HEK293 (cell line): ENCODE measurements around the gene HAUS5.
"Not testable (repeated sequence)": the region's sequence is repeated elsewhere in the genome, so short reads cannot be mapped to it uniquely, and the experiment has no call there.

Experiments
- CTCF ChIA-PET: fragments of 350-600 bp; formaldehyde crosslinking; extraction: SDS; loops from one replicate; lab custom pipeline; 2021; ENCODE audit warnings: antibody characterized with exemption; lab: Yijun Ruan, JAX
- POLR2A ChIA-PET: fragments of 300-600 bp; formaldehyde crosslinking; extraction: SDS; loops from one replicate; lab custom pipeline; 2020; ENCODE audit warnings: antibody characterized with exemption, inconsistent platforms; lab: Yijun Ruan, JAX
- H3K27ac ChIP-seq: fragments of 200-500 bp; sonication (Bioruptor generic); 2 replicates; pipeline ENCODE4 v1.5.1; 2014; ENCODE audit warnings: low read depth, low read length, control low read depth, inconsistent platforms; ENCODE audit errors: extremely low read depth
- H3K36me3 ChIP-seq, 2 experiments: fragments of 200-500 bp in 1 of 2; sonication (Bioruptor generic) in 1 of 2; 1 replicate in 1 of 2; 2 replicates in 1 of 2; pipeline ENCODE4 v1.5.1; 2014 to 2017; ENCODE audit warnings: inconsistent platforms in 2 of 2, low read length in 2 of 2; ENCODE audit not compliant: control insufficient read depth in 2 of 2, insufficient read depth in 1 of 2
- H3K4me1 ChIP-seq: fragments of 200-500 bp; sonication (Bioruptor generic); 2 replicates; pipeline ENCODE4 v1.5.1; 2014; ENCODE audit warnings: mild to moderate bottlenecking, low read length, inconsistent platforms; ENCODE audit not compliant: control insufficient read depth, insufficient read depth
- H3K4me3 ChIP-seq: 2 replicates; pipeline ENCODE4 v1.5.1; 2011; ENCODE audit warnings: low read depth, mild to moderate bottlenecking, control low read depth, low read length, moderate library complexity
- H3K9me3 ChIP-seq: fragments of 200-500 bp; sonication (Bioruptor generic); 2 replicates; pipeline ENCODE4 v1.5.1; 2014; ENCODE audit warnings: low read depth, low read length, inconsistent platforms; ENCODE audit not compliant: control insufficient read depth, insufficient read depth
- AEBP2 ChIP-seq: fragments of 450-650 bp; formaldehyde crosslinking; IDR thresholded peaks from 2 replicates; pipeline ENCODE4 v1.5.1; 2016; ENCODE audit warnings: missing biosample characterization, missing genetic modification characterization, borderline replicate concordance
- HOXC10 ChIP-seq: sonication (generic); formaldehyde crosslinking; IDR thresholded peaks from 2 replicates; pipeline ENCODE4 v1.8.1; 2023; ENCODE audit warnings: mild to moderate bottlenecking, missing genetic modification reagents
- PRDM1 ChIP-seq: fragments of 450-650 bp; formaldehyde crosslinking; IDR thresholded peaks from 2 replicates; pipeline ENCODE4; 2016; ENCODE audit warnings: missing biosample characterization, missing genetic modification characterization
- PRDM4 ChIP-seq: fragments of 450-650 bp; formaldehyde crosslinking; IDR thresholded peaks from 2 replicates; pipeline ENCODE4 v1.5.1; 2017; ENCODE audit warnings: missing biosample characterization, missing genetic modification characterization
- SCRT1 ChIP-seq: fragments of 450-650 bp; formaldehyde crosslinking; IDR thresholded peaks from 2 replicates; pipeline ENCODE4 v1.5.1; 2016; ENCODE audit warnings: missing biosample characterization, missing genetic modification characterization, borderline replicate concordance
- ZBTB11 ChIP-seq: fragments of 450-650 bp; formaldehyde crosslinking; conservative IDR thresholded peaks from 2 replicates; pipeline ENCODE4 v1.5.1; 2016; ENCODE audit warnings: low read depth, missing biosample characterization, missing genetic modification characterization
- ZBTB49 ChIP-seq: fragments of 450-650 bp; formaldehyde crosslinking; IDR thresholded peaks from 2 replicates; pipeline ENCODE4 v1.5.1; 2016; ENCODE audit warnings: missing biosample characterization, missing genetic modification characterization, low read depth
- ZBTB8A ChIP-seq: fragments of 450-650 bp; formaldehyde crosslinking; IDR thresholded peaks from 2 replicates; pipeline ENCODE4 v1.5.1; 2016; ENCODE audit warnings: missing biosample characterization, missing genetic modification characterization
- ZFP41 ChIP-seq: fragments of 450-650 bp; formaldehyde crosslinking; IDR thresholded peaks from 2 replicates; pipeline ENCODE4 v1.5.1; 2016; ENCODE audit warnings: missing biosample characterization, missing genetic modification characterization, borderline replicate concordance
- ZNF155 ChIP-seq: fragments of 450-650 bp; formaldehyde crosslinking; IDR thresholded peaks from 2 replicates; pipeline ENCODE4 v1.5.1; 2016; ENCODE audit warnings: missing biosample characterization, missing genetic modification characterization
- ZNF280C ChIP-seq: fragments of 450-650 bp; formaldehyde crosslinking; IDR thresholded peaks from 2 replicates; pipeline ENCODE4 v1.5.1; 2016; ENCODE audit warnings: missing biosample characterization, missing genetic modification characterization
- ZNF362 ChIP-seq: fragments of 450-650 bp; formaldehyde crosslinking; IDR thresholded peaks from 2 replicates; pipeline ENCODE4 v1.5.1; 2016; ENCODE audit warnings: missing biosample characterization, missing genetic modification characterization
- ZNF366 ChIP-seq: fragments of 450-650 bp; formaldehyde crosslinking; conservative IDR thresholded peaks from 2 replicates; pipeline ENCODE4 v1.5.1; 2016; ENCODE audit warnings: missing biosample characterization, missing genetic modification characterization
- ZNF501 ChIP-seq: fragments of 450-650 bp; formaldehyde crosslinking; IDR thresholded peaks from 2 replicates; pipeline ENCODE4 v1.5.1; 2016; ENCODE audit warnings: missing biosample characterization, missing genetic modification characterization
- ZNF510 ChIP-seq: fragments of 450-650 bp; formaldehyde crosslinking; IDR thresholded peaks from 2 replicates; pipeline ENCODE4 v1.5.1; 2018; ENCODE audit warnings: mild to moderate bottlenecking, missing genetic modification characterization, missing biosample characterization; ENCODE audit not compliant: insufficient replicate concordance
- ZNF596 ChIP-seq: fragments of 450-650 bp; IDR thresholded peaks from 2 replicates; pipeline ENCODE4 v1.5.0; 2018; ENCODE audit warnings: missing biosample characterization, mild to moderate bottlenecking, missing genetic modification characterization, moderate library complexity
- ZNF776 ChIP-seq: fragments of 450-650 bp; formaldehyde crosslinking; IDR thresholded peaks from 2 replicates; pipeline ENCODE4 v1.5.0; 2017; ENCODE audit warnings: missing biosample characterization, missing genetic modification characterization, borderline replicate concordance
- ZNF792 ChIP-seq: fragments of 450-650 bp; formaldehyde crosslinking; IDR thresholded peaks from 2 replicates; pipeline ENCODE4 v1.5.1; 2016; ENCODE audit warnings: missing biosample characterization, missing genetic modification characterization
- ZNF843 ChIP-seq: fragments of 450-650 bp; formaldehyde crosslinking; IDR thresholded peaks from 2 replicates; pipeline ENCODE4 v1.5.1; 2016; ENCODE audit warnings: missing biosample characterization, missing genetic modification characterization

The HAUS5 gene

GRCh38 chr19:35654828-35655227 is 42.3 kb downstream of the HAUS5 start:
- CTCF ChIA-PET: interaction anchor here (0.6 to 1.7 kb wide), 4 partner anchors 38 to 165 kb away, joined by 3 to 5 read pairs (median 4); no protein-coding TSS in a partner anchor
- H3K9me3 ChIP-seq, H3K4me1 ChIP-seq: not testable (repeated sequence)
- H3K36me3 ChIP-seq: peaks cover 82 to 98% of the 10 kb centered on the region in 2 experiments
- peak; percentile 96 for TF ChIP-seq ZNF362 (tag by site-specific recombination)
- TF ChIP-seq, all 188 proteins: peak for 1; not testable (repeated sequence) for 187
- H3K4me3 ChIP-seq, H3K27ac ChIP-seq: not testable (repeated sequence)
- POLR2A ChIA-PET: interaction anchor here (0.7 to 1.8 kb wide), 2 partner anchors 10 to 196 kb away, joined by 3 to 7 read pairs; no protein-coding TSS in a partner anchor

- H3K4me1 ChIP-seq: no peaks in the 10 kb centered on the region
- CTCF ChIA-PET: interaction anchor here (0.7 to 2.0 kb wide), 6 partner anchors 18 to 611 kb away, joined by 3 to 8 read pairs (median 4); no protein-coding TSS in a partner anchor
- POLR2A ChIA-PET: interaction anchor here (0.7 to 2.6 kb wide), 4 partner anchors 8 to 37 kb away, joined by 3 to 26 read pairs (median 4); partner anchors contain the start of gene COX6B1
- H3K9me3 ChIP-seq: no peaks in the 10 kb centered on the region; the same call in 1 of the 2 replicates
- no peak overlapping the region for H3K4me3 ChIP-seq
- H3K36me3 ChIP-seq: peaks cover 77 to 98% of the 10 kb centered on the region in 2 experiments
- peak overlapping the region; percentile 9; the same call in 1 of the 2 replicates for H3K27ac ChIP-seq
- TF ChIP-seq ZNF510 (tag by site-specific recombination): no peak
- TF ChIP-seq ZNF596: peak; percentile 98
- TF ChIP-seq ZNF843: no peak
- TF ChIP-seq ZNF792 (tag by site-specific recombination): no peak
- no peak for TF ChIP-seq ZNF280C
- no peak for TF ChIP-seq ZBTB49 (tag by site-specific recombination)
- TF ChIP-seq ZBTB8A (tag by site-specific recombination): no peak
- no peak for TF ChIP-seq ZBTB11 (tag by site-specific recombination)
- no peak for TF ChIP-seq ZNF155
- no peak for TF ChIP-seq SCRT1 (tag by site-specific recombination)
- 0 out of 2 replicates have a peak, but pooled peaks have one; percentile 46 for TF ChIP-seq ZNF366 (tag by site-specific recombination)
- TF ChIP-seq ZNF501: no peak
- peak; percentile 98 for TF ChIP-seq PRDM1
- TF ChIP-seq ZNF776: no peak
- TF ChIP-seq ZFP41 (tag by site-specific recombination): no peak
- no peak for TF ChIP-seq PRDM4 (tag by site-specific recombination)
- no peak for TF ChIP-seq HOXC10 (CRISPR knock-in tag)
- TF ChIP-seq AEBP2 (tag by site-specific recombination): no peak
Observed at GRCh38 chr19:35655600-35655999, 43.1 kb downstream of the HAUS5 start.
